ENCODE measurements around the gene MAML3. TPM values are rescaled to one million over a fixed set of nuclear protein-coding genes. Genes with fewer than 3 reads are reported as not detected.

MAML3 gene
- total and polyA plus RNA-seq, 7 experiments from 2014 or later, result 0.53 to 9.4 (median 3.3) TPM

DNA sequence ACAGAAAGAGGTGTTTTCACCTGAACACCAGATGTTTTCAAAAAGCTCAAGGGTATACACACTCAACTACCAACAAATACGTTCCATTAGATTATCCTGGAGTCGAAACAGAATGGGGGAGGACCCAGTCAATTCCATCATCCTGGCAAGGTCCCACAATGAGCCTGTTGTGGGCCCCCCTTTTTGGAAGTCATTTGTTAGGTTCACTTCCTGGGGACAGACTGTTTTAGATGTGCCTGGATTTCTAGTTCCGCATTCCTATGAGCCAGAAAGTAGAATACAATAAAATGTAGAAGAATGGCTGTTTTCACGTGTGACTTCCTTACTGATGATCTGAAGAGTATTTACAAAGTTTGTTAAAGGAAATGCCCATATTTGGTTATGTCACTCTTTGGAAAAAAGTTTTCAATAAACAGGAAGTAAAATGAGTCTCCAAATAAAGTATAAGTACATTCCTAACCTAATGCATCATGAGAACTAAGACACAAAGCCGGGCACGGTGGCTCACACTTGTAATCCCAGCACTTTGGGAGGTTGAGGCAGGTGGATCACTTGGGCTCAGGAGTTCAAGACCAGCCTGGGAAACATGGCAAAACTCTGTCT, 192.5 kb downstream of the MAML3 start:
- no peak for DNase-seq
- no peaks in the 10 kb centered on the region for H3K9me3 ChIP-seq (ENCODE audit: control insufficient read depth in 2 of 3, low read length in 3 of 3)
- Mint-ChIP-seq H3K4me1 (peaks cover 0 to 2% (median 0%) of the 10 kb centered on the region in 7 donors), H3K27me3 (peaks cover 0 to 64% (median 4%) of the 10 kb centered on the region in 5 donors), H3K4me3 (no peak overlapping the region), H3K36me3 (no peaks in the 10 kb centered on the region), H3K27ac (no peak overlapping the region), H3K9me3 (peaks cover 0 to 4% (median 0%) of the 10 kb centered on the region in 11 donors)
- no peak for ATAC-seq
- POLR2A ChIA-PET, result no interaction called here
- CTCF ChIA-PET, result no interaction called here
- H3K4me3 ChIP-seq (ENCODE audit: low read length), result no peak overlapping the region
- no peak overlapping the region for H3K27ac ChIP-seq (ENCODE audit: low read depth, low read length)
- H3K4me1 ChIP-seq (ENCODE audit: control insufficient read depth in 2 of 2, insufficient read depth in 2 of 2, low read length in 2 of 2), result no peaks in the 10 kb centered on the region
- no peaks in the 10 kb centered on the region for H3K36me3 ChIP-seq (ENCODE audit: control insufficient read depth in 2 of 3, insufficient read depth in 3 of 3, low read length in 3 of 3)
- intact Hi-C loops (cut with micrococcal nuclease), result no loop called here
- H3K27me3 ChIP-seq (ENCODE audit: control insufficient read depth in 2 of 2, insufficient read depth in 2 of 2, low read length in 2 of 2), result no peaks in the 10 kb centered on the region

DNA sequence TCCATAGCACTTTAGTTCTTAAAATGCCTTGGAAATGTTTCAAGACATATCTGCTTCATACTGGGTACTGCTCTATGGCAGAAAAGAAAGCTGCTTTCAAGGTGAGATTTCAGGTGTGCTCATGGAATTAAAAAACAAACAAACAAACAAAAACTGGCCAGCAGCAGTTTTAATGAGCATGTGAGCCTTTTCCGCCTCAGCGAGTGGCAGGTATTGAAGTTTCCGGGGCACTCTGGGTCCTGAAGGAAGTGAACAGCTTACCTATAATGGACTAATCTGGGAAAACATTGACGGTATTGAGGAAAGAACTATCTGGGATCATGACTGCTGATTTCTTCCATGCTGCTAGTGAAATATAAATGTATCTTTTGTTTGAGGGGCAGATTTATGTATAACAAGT, 194.6 kb downstream of the MAML3 start:
- H3K9me3 Mint-ChIP-seq, result peaks cover 0 to 4% (median 0%) of the 10 kb centered on the region in 11 donors
- Histone ChIP-seq H3K9me3 (ENCODE audit: control insufficient read depth in 2 of 3, low read length in 3 of 3) (no peaks in the 10 kb centered on the region), H3K4me3 (ENCODE audit: low read length) (no peak overlapping the region), H3K27ac (ENCODE audit: low read depth, low read length) (no peak overlapping the region), H3K36me3 (ENCODE audit: control insufficient read depth in 2 of 3, insufficient read depth in 3 of 3, low read length in 3 of 3) (no peaks in the 10 kb centered on the region), H3K27me3 (ENCODE audit: control insufficient read depth in 2 of 2, insufficient read depth in 2 of 2, low read length in 2 of 2) (no peaks in the 10 kb centered on the region), H3K4me1 (ENCODE audit: control insufficient read depth in 2 of 2, insufficient read depth in 2 of 2, low read length in 2 of 2) (no peaks in the 10 kb centered on the region)
- H3K27ac Mint-ChIP-seq, result no peak overlapping the region
- H3K4me1 Mint-ChIP-seq, result peaks cover 0 to 2% (median 0%) of the 10 kb centered on the region in 7 donors
- H3K27me3 Mint-ChIP-seq, result peaks cover 0 to 60% (median 4%) of the 10 kb centered on the region in 5 donors
- ATAC-seq (no peak), DNase-seq (no peak)
- POLR2A ChIA-PET, result no interaction called here
- no peaks in the 10 kb centered on the region for H3K36me3 Mint-ChIP-seq
- CTCF ChIA-PET, result no interaction called here
- intact Hi-C loops (cut with micrococcal nuclease), result no loop called here
- H3K4me3 Mint-ChIP-seq, result no peak overlapping the region

DNA sequence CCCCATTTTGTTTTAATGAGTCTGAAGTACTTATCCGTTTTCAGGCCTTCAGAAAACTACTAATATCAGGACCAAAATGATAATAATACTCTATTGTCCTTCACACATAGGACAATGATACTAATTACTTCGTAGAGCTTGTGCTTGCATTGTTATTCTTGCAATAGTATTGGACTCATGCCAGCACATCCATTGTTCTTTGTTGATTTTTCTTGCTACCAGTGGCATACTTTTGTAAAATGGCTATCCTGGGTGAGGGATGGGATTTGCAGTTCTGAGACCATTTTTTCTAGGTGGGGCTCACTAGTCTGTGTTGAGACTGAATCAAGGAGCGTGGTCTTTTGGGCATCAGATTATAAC, 195.3 kb downstream of the MAML3 start:
- Mint-ChIP-seq H3K27me3 (peaks cover 0 to 58% (median 4%) of the 10 kb centered on the region in 5 donors), H3K4me1 (peaks cover 0 to 2% (median 0%) of the 10 kb centered on the region in 7 donors), H3K9me3 (peaks cover 0 to 4% (median 0%) of the 10 kb centered on the region in 11 donors), H3K36me3 (no peaks in the 10 kb centered on the region), H3K27ac (no peak overlapping the region), H3K4me3 (no peak overlapping the region)
- ChIA-PET CTCF (no interaction called here), POLR2A (no interaction called here)
- H3K4me1 ChIP-seq (ENCODE audit: control insufficient read depth in 2 of 2, insufficient read depth in 2 of 2, low read length in 2 of 2), result no peaks in the 10 kb centered on the region
- H3K27me3 ChIP-seq (ENCODE audit: control insufficient read depth in 2 of 2, insufficient read depth in 2 of 2, low read length in 2 of 2), result no peaks in the 10 kb centered on the region
- intact Hi-C loops (cut with micrococcal nuclease), result no loop called here
- H3K27ac ChIP-seq (ENCODE audit: low read depth, low read length), result no peak overlapping the region
- H3K9me3 ChIP-seq (ENCODE audit: control insufficient read depth in 2 of 3, low read length in 3 of 3), result no peaks in the 10 kb centered on the region
- no peak overlapping the region for H3K4me3 ChIP-seq (ENCODE audit: low read length)
- ATAC-seq (no peak), DNase-seq (no peak)
- no peaks in the 10 kb centered on the region for H3K36me3 ChIP-seq (ENCODE audit: control insufficient read depth in 2 of 3, insufficient read depth in 3 of 3, low read length in 3 of 3)

DNA sequence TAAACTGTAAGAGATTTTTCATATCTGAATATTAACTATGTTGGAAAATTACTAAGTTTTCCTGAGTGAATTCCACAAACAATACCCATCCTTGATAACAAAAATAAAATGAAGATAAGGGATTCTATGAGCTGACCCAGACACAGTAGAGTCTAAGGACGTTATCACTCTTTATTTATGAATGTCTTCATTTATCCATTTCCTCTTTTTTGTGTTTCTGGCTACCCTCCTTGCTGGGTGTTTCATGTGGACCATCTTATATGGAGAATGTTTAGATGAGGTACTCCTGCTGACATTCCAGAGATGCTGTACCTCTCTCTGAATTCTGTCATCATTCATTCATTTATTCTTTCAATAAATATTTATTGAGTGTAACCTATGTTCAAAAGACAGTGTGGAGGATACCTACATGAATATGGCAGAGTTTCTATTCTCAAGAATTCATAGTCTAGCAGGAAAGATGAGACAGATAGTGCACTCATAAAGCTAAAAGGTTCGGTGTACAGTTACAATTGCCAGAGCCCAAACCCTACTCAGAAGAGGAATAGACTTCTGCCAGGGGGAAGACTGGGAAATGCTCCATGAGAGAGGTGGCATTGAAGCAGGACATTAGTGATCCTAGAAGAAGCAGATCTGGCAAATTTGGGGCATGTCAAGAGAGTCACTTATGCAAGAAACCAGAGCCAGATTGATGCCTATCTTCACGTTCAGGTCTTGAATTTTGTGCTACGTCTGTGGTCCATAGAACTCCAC, 195.8 kb downstream of the MAML3 start:
- H3K36me3 ChIP-seq (ENCODE audit: control insufficient read depth in 2 of 3, insufficient read depth in 3 of 3, low read length in 3 of 3), result no peaks in the 10 kb centered on the region
- ChIA-PET CTCF (no interaction called here), POLR2A (no interaction called here)
- Mint-ChIP-seq H3K4me3 (no peak overlapping the region), H3K27me3 (peaks cover 0 to 58% (median 4%) of the 10 kb centered on the region in 5 donors), H3K27ac (no peak overlapping the region), H3K9me3 (peaks cover 0 to 4% (median 0%) of the 10 kb centered on the region in 11 donors), H3K36me3 (no peaks in the 10 kb centered on the region), H3K4me1 (peaks cover 0 to 2% (median 0%) of the 10 kb centered on the region in 7 donors)
- H3K4me3 ChIP-seq (ENCODE audit: low read length), result no peak overlapping the region
- ATAC-seq (no peak), DNase-seq (no peak)
- H3K4me1 ChIP-seq (ENCODE audit: control insufficient read depth in 2 of 2, insufficient read depth in 2 of 2, low read length in 2 of 2), result no peaks in the 10 kb centered on the region
- intact Hi-C loops (cut with micrococcal nuclease), result no loop called here
- H3K9me3 ChIP-seq (ENCODE audit: control insufficient read depth in 2 of 3, low read length in 3 of 3), result no peaks in the 10 kb centered on the region
- H3K27ac ChIP-seq (ENCODE audit: low read depth, low read length), result no peak overlapping the region
- no peaks in the 10 kb centered on the region for H3K27me3 ChIP-seq (ENCODE audit: control insufficient read depth in 2 of 2, insufficient read depth in 2 of 2, low read length in 2 of 2)

DNA sequence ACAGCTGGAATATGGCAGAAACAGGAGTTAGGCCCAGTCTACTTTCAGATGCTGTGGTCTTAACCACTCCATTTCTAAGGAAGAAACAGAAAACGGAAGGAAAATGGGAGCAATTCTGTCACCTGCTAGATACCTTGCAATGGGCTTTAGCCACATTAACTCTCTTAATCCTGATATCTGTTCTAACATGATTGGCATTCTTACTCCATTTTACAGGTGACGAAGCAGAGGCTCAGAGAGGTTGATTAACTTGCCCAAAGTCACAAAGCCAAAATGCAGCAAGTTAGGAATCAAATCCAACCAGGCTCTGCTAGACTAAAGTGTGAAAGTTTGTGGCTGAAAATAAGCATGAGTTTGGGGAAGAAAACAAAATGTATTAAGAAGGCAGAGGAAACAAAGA, 196.9 kb downstream of the MAML3 start:
- Mint-ChIP-seq H3K9me3 (peaks cover 0 to 4% (median 0%) of the 10 kb centered on the region in 11 donors), H3K27ac (no peak overlapping the region), H3K4me1 (peaks cover 0 to 4% (median 0%) of the 10 kb centered on the region in 7 donors), H3K36me3 (no peaks in the 10 kb centered on the region), H3K4me3 (no peak overlapping the region), H3K27me3 (peaks cover 0 to 50% (median 4%) of the 10 kb centered on the region in 5 donors)
- Histone ChIP-seq H3K36me3 (ENCODE audit: control insufficient read depth in 2 of 3, insufficient read depth in 3 of 3, low read length in 3 of 3) (no peaks in the 10 kb centered on the region), H3K4me1 (ENCODE audit: control insufficient read depth in 2 of 2, insufficient read depth in 2 of 2, low read length in 2 of 2) (no peaks in the 10 kb centered on the region), H3K4me3 (ENCODE audit: low read length) (no peak overlapping the region), H3K27me3 (ENCODE audit: control insufficient read depth in 2 of 2, insufficient read depth in 2 of 2, low read length in 2 of 2) (no peaks in the 10 kb centered on the region), H3K9me3 (ENCODE audit: control insufficient read depth in 2 of 3, low read length in 3 of 3) (no peaks in the 10 kb centered on the region), H3K27ac (ENCODE audit: low read depth, low read length) (no peak overlapping the region)
- ATAC-seq, result no peak
- ChIA-PET POLR2A (no interaction called here), CTCF (no interaction called here)
- DNase-seq, result no peak
- intact Hi-C loops (cut with micrococcal nuclease), result no loop called here

DNA sequence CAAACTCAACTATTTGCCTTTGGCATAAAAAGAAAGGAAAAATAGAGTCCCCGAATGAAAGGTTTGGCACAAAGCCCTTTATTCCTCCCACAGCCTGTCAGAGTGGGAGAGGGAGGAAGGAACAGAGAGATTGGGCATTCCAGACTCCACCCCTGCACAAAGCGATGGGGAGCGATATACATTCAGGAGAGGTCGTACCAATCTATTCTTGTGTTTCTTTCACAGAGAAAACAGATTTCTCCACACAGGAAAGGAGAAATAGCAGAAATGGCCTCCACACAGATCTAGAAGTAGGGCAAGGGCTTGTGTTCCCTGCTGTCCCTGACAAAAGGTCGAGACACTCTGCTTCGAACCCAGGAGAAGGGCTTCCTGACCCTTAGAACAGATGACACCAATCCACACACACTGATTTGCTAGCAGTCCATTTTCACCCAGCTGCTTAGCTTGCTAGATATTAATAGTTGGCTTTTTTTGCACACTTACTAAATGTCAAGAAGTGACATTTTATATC, 197.4 kb downstream of the MAML3 start:
- H3K27ac ChIP-seq (ENCODE audit: low read depth, low read length), result no peak overlapping the region
- CTCF ChIA-PET, result interaction anchor here (1.0 kb wide), 1 partner anchor 9 kb away, joined by 4 read pairs; no protein-coding TSS in a partner anchor
- no peaks in the 10 kb centered on the region for H3K4me1 ChIP-seq (ENCODE audit: control insufficient read depth in 2 of 2, insufficient read depth in 2 of 2, low read length in 2 of 2)
- POLR2A ChIA-PET, result no interaction called here
- Mint-ChIP-seq H3K36me3 (no peaks in the 10 kb centered on the region), H3K9me3 (peaks cover 0 to 3% (median 0%) of the 10 kb centered on the region in 11 donors), H3K4me1 (peaks cover 0 to 9% (median under 1%) of the 10 kb centered on the region in 7 donors), H3K4me3 (no peak overlapping the region), H3K27ac (no peak overlapping the region), H3K27me3 (peaks cover 0 to 49% (median 4%) of the 10 kb centered on the region in 5 donors)
- intact Hi-C loops (cut with micrococcal nuclease), result no loop called here
- no peaks in the 10 kb centered on the region for H3K27me3 ChIP-seq (ENCODE audit: control insufficient read depth in 2 of 2, insufficient read depth in 2 of 2, low read length in 2 of 2)
- no peak for ATAC-seq
- no peaks in the 10 kb centered on the region for H3K36me3 ChIP-seq (ENCODE audit: control insufficient read depth in 2 of 3, insufficient read depth in 3 of 3, low read length in 3 of 3)
- no peak for DNase-seq
- H3K4me3 ChIP-seq (ENCODE audit: low read length), result no peak overlapping the region
- no peaks in the 10 kb centered on the region for H3K9me3 ChIP-seq (ENCODE audit: control insufficient read depth in 2 of 3, low read length in 3 of 3)

Data from naive thymus-derived CD4-positive, alpha-beta T cell (primary cell).